Mesenchymal stem cell (in vitro differentiated cells and primary cell): Measurements from ENCODE around the gene ACO2.

Experiments used
- DNase-seq: peaks from one replicate; pipeline ENCODE4 v3.0.0-alpha.2; 2013
- H2AFZ ChIP-seq: one replicate; pipeline ENCODE4 v1.6.1; 2013; ENCODE audit warnings: low read depth, mild to moderate bottlenecking, control low read depth, inconsistent platforms, low read length, moderate library complexity
- H2AK5ac ChIP-seq: 2 replicates; pipeline ENCODE4 v1.6.1; 2013; ENCODE audit warnings: low read length, moderate library complexity, mild to moderate bottlenecking, inconsistent platforms; ENCODE audit not compliant: severe bottlenecking
- H2BK120ac ChIP-seq: one replicate; pipeline ENCODE4 v1.6.1; 2013; ENCODE audit warnings: low read depth, mild to moderate bottlenecking, inconsistent platforms, low read length, moderate library complexity
- H2BK12ac ChIP-seq, 2 experiments: one replicate each; pipeline ENCODE4 v1.6.1; 2013; ENCODE audit warnings: inconsistent platforms in 2 of 2, low read length in 2 of 2, mild to moderate bottlenecking in 2 of 2, moderate library complexity in 2 of 2, control low read depth in 1 of 2
- H2BK15ac ChIP-seq: one replicate; pipeline ENCODE4 v1.6.1; 2013; ENCODE audit warnings: mild to moderate bottlenecking, low read depth, inconsistent platforms; ENCODE audit not compliant: poor library complexity, severe bottlenecking
- H2BK5ac ChIP-seq: 2 replicates; pipeline ENCODE4 v1.6.1; 2013; ENCODE audit warnings: low read depth, mild to moderate bottlenecking, low read length, control low read depth, inconsistent platforms; ENCODE audit not compliant: poor library complexity, severe bottlenecking
- H3K14ac ChIP-seq, 2 experiments: one replicate each; pipeline ENCODE4 v1.6.1; 2013; ENCODE audit warnings: inconsistent platforms in 2 of 2, low read length in 2 of 2, control low read depth in 1 of 2, mild to moderate bottlenecking in 1 of 2, moderate library complexity in 1 of 2
- H3K18ac ChIP-seq, 2 experiments: one replicate each; pipeline ENCODE4 v1.6.1; 2013; ENCODE audit warnings: inconsistent platforms in 2 of 2, low read length in 2 of 2, control low read depth in 1 of 2, low read depth in 1 of 2, mild to moderate bottlenecking in 1 of 2
- H3K23ac ChIP-seq, 2 experiments: one replicate each; pipeline ENCODE4 v1.6.1; 2013; ENCODE audit warnings: inconsistent platforms in 2 of 2, low read length in 2 of 2, mild to moderate bottlenecking in 2 of 2, moderate library complexity in 2 of 2, control low read depth in 1 of 2
- H3K27ac ChIP-seq: 2 replicates; pipeline ENCODE4 v1.5.1; 2013; ENCODE audit warnings: mild to moderate bottlenecking, moderate library complexity, low read length, control low read depth, inconsistent platforms; ENCODE audit not compliant: poor library complexity, severe bottlenecking
- H3K27me3 ChIP-seq, 2 experiments: 2 replicates each; pipeline versions ENCODE4 v1.6.1 to v1.7.0; 2013; ENCODE audit warnings: low read length in 2 of 2, mild to moderate bottlenecking in 2 of 2, moderate library complexity in 2 of 2, control low read depth in 1 of 2, inconsistent platforms in 1 of 2; ENCODE audit not compliant: control insufficient read depth in 1 of 2, insufficient read depth in 1 of 2
- H3K36me3 ChIP-seq, 2 experiments: 2 replicates each; pipeline versions ENCODE4 v1.6.1 to v1.7.0; 2013; ENCODE audit warnings: low read length in 2 of 2, control low read depth in 1 of 2, inconsistent platforms in 1 of 2, low read depth in 1 of 2, mild to moderate bottlenecking in 1 of 2; ENCODE audit not compliant: insufficient read depth in 2 of 2, control insufficient read depth in 1 of 2
- H3K4ac ChIP-seq, 2 experiments: one replicate each; pipeline ENCODE4 v1.6.1; 2013; ENCODE audit warnings: inconsistent platforms in 2 of 2, low read length in 2 of 2, mild to moderate bottlenecking in 2 of 2, moderate library complexity in 2 of 2, control low read depth in 1 of 2, low read depth in 1 of 2
- H3K4me1 ChIP-seq: 2 replicates; pipeline ENCODE4 v1.6.1; 2013; ENCODE audit warnings: low read depth, low read length, control low read depth; ENCODE audit not compliant: control insufficient read depth, insufficient read depth
- H3K4me2 ChIP-seq: 2 replicates; pipeline ENCODE4 v1.6.1; 2013; ENCODE audit warnings: low read length, mild to moderate bottlenecking, inconsistent platforms; ENCODE audit not compliant: poor library complexity, severe bottlenecking
- H3K4me3 ChIP-seq, 2 experiments: 2 replicates each; pipeline versions ENCODE4 v1.5.1 to v1.7.0; 2013; ENCODE audit warnings: low read length in 2 of 2, mild to moderate bottlenecking in 2 of 2, control low read depth in 1 of 2, low read depth in 1 of 2; ENCODE audit not compliant: insufficient read depth in 1 of 2
- H3K79me1 ChIP-seq: replicated peaks from 2 replicates; pipeline ENCODE4 v1.6.1; 2013; ENCODE audit warnings: mild to moderate bottlenecking, control low read depth, low read length, inconsistent platforms; ENCODE audit not compliant: poor library complexity, severe bottlenecking
- H3K9ac ChIP-seq: 2 replicates; pipeline ENCODE4 v1.7.0; 2013; ENCODE audit warnings: mild to moderate bottlenecking, low read length, moderate library complexity
- H3K9me3 ChIP-seq: 2 replicates; pipeline ENCODE4 v1.7.0; 2013; ENCODE audit warnings: mild to moderate bottlenecking, low read length; ENCODE audit not compliant: control insufficient read depth
- H4K8ac ChIP-seq: one replicate; pipeline ENCODE4 v1.6.1; 2013; ENCODE audit warnings: inconsistent platforms, mild to moderate bottlenecking, low read length, moderate library complexity
- H4K91ac ChIP-seq: one replicate; pipeline ENCODE4 v1.6.1; 2013; ENCODE audit warnings: mild to moderate bottlenecking, low read length, inconsistent platforms
- WGBS: methylation state at CpG from one replicate; pipeline ENCODE4 v1.1.7; 2013; ENCODE audit warnings: mixed read lengths; 5-methylcytosine and 5-hydroxymethylcytosine counted together

Gene ACO2

GRCh38 chr22:41561788-41562187 lies 92.9 kb downstream of the ACO2 start:
- H3K4ac ChIP-seq: peak overlapping the region in 1 of 2 experiments; percentile 65
- no peak for DNase-seq
- peak overlapping the region; percentile 43 for H4K91ac ChIP-seq
- H2BK120ac ChIP-seq: no peak overlapping the region
- H3K23ac ChIP-seq: no peak overlapping the region
- no peak overlapping the region for H2BK5ac ChIP-seq
- H2AFZ ChIP-seq: no peak overlapping the region
- peak overlapping the region; percentile 8 for H3K27ac ChIP-seq
- H3K79me1 ChIP-seq: no peaks in the 10 kb centered on the region
- no peaks in the 10 kb centered on the region for H3K27me3 ChIP-seq
- no peak overlapping the region for H3K14ac ChIP-seq
- peak overlapping the region; percentile 13 for H2AK5ac ChIP-seq
- no peaks in the 10 kb centered on the region for H3K36me3 ChIP-seq
- 90% methylated on average over 5 of the region's 5 CpGs for WGBS
- H2BK12ac ChIP-seq: peak overlapping the region in 1 of 2 experiments; percentile 59
- H4K8ac ChIP-seq: no peak overlapping the region
- peak overlapping the region; percentile 74 for H3K4me2 ChIP-seq
- H3K9ac ChIP-seq: no peak overlapping the region
- H2BK15ac ChIP-seq: no peak overlapping the region
- H3K4me3 ChIP-seq: no peak overlapping the region
- H3K4me1 ChIP-seq: peaks cover 58% of the 10 kb centered on the region
- peak overlapping the region in 1 of 2 experiments; percentile 69 for H3K18ac ChIP-seq
- H3K9me3 ChIP-seq: no peaks in the 10 kb centered on the region

GRCh38 chr22:41562461-41562860 lies 93.5 kb downstream of the ACO2 start:
- H2BK5ac ChIP-seq: peak overlapping the region; percentile 63
- peak overlapping the region; percentile 71 for H3K27ac ChIP-seq
- peak overlapping the region; percentile 48 for H4K91ac ChIP-seq
- H3K23ac ChIP-seq: no peak overlapping the region
- H2AK5ac ChIP-seq: peak overlapping the region; percentile 84
- no peak overlapping the region for H3K4me3 ChIP-seq
- peak overlapping the region; percentile 79 to 94 for H2BK12ac ChIP-seq
- WGBS: 81% methylated on average over 4 of the region's 4 CpGs
- H3K18ac ChIP-seq: peak overlapping the region; percentile 63 to 92
- peak overlapping the region; percentile 76 for H4K8ac ChIP-seq
- no peak for DNase-seq
- peak overlapping the region; percentile 54 to 76 for H3K4ac ChIP-seq
- H2BK15ac ChIP-seq: peak overlapping the region; percentile 55
- no peaks in the 10 kb centered on the region for H3K27me3 ChIP-seq
- H3K14ac ChIP-seq: no peak overlapping the region
- peaks cover 53% of the 10 kb centered on the region for H3K4me1 ChIP-seq
- peak overlapping the region; percentile 59 for H3K4me2 ChIP-seq
- no peak overlapping the region for H2AFZ ChIP-seq
- peak overlapping the region; percentile 74 for H2BK120ac ChIP-seq
- H3K36me3 ChIP-seq: no peaks in the 10 kb centered on the region
- no peaks in the 10 kb centered on the region for H3K9me3 ChIP-seq
- no peak overlapping the region for H3K9ac ChIP-seq
- no peaks in the 10 kb centered on the region for H3K79me1 ChIP-seq

DNA sequence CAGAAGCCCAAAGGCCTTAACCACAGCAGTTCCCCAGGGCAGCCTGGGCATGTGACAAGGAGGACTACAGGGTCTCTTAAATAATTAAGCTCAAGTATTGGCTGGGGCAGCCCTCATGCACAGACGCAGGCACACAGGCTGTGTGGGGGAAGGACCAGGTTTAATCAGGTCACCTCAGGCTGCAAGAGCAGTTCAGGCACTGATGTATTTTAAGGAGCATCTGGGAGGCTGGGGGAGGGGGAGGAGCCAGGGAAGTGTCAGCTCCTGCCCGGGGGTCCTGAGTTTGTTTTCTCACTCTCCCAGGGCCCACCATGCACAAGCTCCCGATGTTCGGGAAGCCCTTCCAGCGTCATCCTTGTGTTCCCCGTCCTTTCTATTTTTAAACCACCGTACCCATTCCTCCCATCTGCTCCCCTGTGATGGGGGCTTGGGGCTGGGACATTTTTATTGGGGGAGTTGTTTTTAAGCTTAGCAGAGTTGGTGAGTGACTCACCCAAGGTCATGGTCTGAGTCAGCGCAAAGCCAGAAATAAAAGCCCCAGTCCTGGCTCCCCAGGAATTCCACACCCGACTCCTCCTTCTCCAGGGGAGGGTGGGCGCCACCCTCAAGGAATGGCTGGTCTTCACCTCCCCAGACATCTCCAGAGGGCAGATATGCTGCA lies 94.3 kb downstream of the ACO2 start:
- peak overlapping the region; percentile 4 for H2BK120ac ChIP-seq
- no peak overlapping the region for H3K23ac ChIP-seq
- peak overlapping the region; percentile 74 for H2BK5ac ChIP-seq
- H3K4me1 ChIP-seq: peaks cover 47% of the 10 kb centered on the region
- H2AK5ac ChIP-seq: peak overlapping the region; percentile 84
- 0% methylated on average over 4 of the region's 10 CpGs for WGBS
- peak overlapping the region; percentile 79 to 94 for H2BK12ac ChIP-seq
- H3K4me3 ChIP-seq: peak overlapping the region in 1 of 2 experiments; percentile 22
- H3K9ac ChIP-seq: peak overlapping the region; percentile 49
- peak overlapping the region; percentile 59 for H3K4me2 ChIP-seq
- no peaks in the 10 kb centered on the region for H3K27me3 ChIP-seq
- H3K4ac ChIP-seq: peak overlapping the region; percentile 76 to 78
- H2BK15ac ChIP-seq: no peak overlapping the region
- H3K27ac ChIP-seq: peak overlapping the region; percentile 71
- peak; percentile 88 for DNase-seq
- no peak overlapping the region for H2AFZ ChIP-seq
- H3K79me1 ChIP-seq: no peaks in the 10 kb centered on the region
- peak overlapping the region; percentile 62 for H4K8ac ChIP-seq
- H3K36me3 ChIP-seq: no peaks in the 10 kb centered on the region
- peak overlapping the region; percentile 70 to 92 for H3K18ac ChIP-seq
- H3K9me3 ChIP-seq: no peaks in the 10 kb centered on the region
- H4K91ac ChIP-seq: peak overlapping the region; percentile 48
- peak overlapping the region in 1 of 2 experiments; percentile 64 for H3K14ac ChIP-seq

- no peaks in the 10 kb centered on the region for H3K9me3 ChIP-seq
- H4K8ac ChIP-seq: no peak overlapping the region
- H2BK15ac ChIP-seq: no peak overlapping the region
- no peak overlapping the region for H3K14ac ChIP-seq
- H3K9ac ChIP-seq: no peak overlapping the region
- peak overlapping the region in 1 of 2 experiments; percentile 34 for H3K18ac ChIP-seq
- no peak overlapping the region for H3K4ac ChIP-seq
- H3K23ac ChIP-seq: no peak overlapping the region
- H3K36me3 ChIP-seq: no peaks in the 10 kb centered on the region
- H2BK12ac ChIP-seq: peak overlapping the region; percentile 4 to 49
- no peak overlapping the region for H2AFZ ChIP-seq
- no peak overlapping the region for H2BK5ac ChIP-seq
- H3K4me2 ChIP-seq: no peak overlapping the region
- H3K4me3 ChIP-seq: no peak overlapping the region
- peak; percentile 40 for DNase-seq
- H4K91ac ChIP-seq: no peak overlapping the region
- no peaks in the 10 kb centered on the region for H3K79me1 ChIP-seq
- no peak overlapping the region for H2BK120ac ChIP-seq
- H3K27ac ChIP-seq: no peak overlapping the region
- peak overlapping the region; percentile 59 for H2AK5ac ChIP-seq
- WGBS: 63% methylated on average over 8 of the region's 8 CpGs
- peaks cover 47% of the 10 kb centered on the region for H3K4me1 ChIP-seq
- no peaks in the 10 kb centered on the region for H3K27me3 ChIP-seq
Observed at GRCh38 chr22:41564563-41564962, 95.6 kb downstream of the ACO2 start.
